Measurements from ENCODE around the gene PDE4C.
"Not testable (repeated sequence)": the region's sequence is repeated elsewhere in the genome, so short reads cannot be mapped to it uniquely, and the experiment has no call there.

Gene PDE4C

GRCh38 chr19:18221815-18222725 lies 4.2 kb downstream of the PDE4C start:
- Mint-ChIP-seq H3K9me3 (no peaks in the 10 kb centered on the region), H3K27me3 (peaks cover 66 to 70% of the 10 kb centered on the region in 2 donors), H3K4me3 (no peak overlapping the region), H3K27ac (no peak overlapping the region), H3K4me1 (peaks cover 34% of the 10 kb centered on the region in 2 donors), H3K36me3 (peaks cover 8 to 10% of the 10 kb centered on the region in 2 donors)
- no peak for DNase-seq
- ATAC-seq (replicated peaks), result no peak

GRCh38 chr19:18220632-18221275 lies 5.5 kb downstream of the PDE4C start:
- Mint-ChIP-seq H3K36me3 (peaks cover 8 to 10% of the 10 kb centered on the region in 2 donors), H3K27ac (no peak overlapping the region), H3K4me1 (peaks cover 27 to 28% of the 10 kb centered on the region in 2 donors), H3K27me3 (peaks cover 57 to 58% of the 10 kb centered on the region in 2 donors), H3K9me3 (no peaks in the 10 kb centered on the region), H3K4me3 (peak overlapping the region in 1 of 2 donors; percentile 32)
- DNase-seq (no peak), ATAC-seq (replicated peaks) (no peak)

- H3K27me3 Mint-ChIP-seq, result peaks cover 51 to 53% of the 10 kb centered on the region in 2 donors
- H3K4me1 Mint-ChIP-seq, result peaks cover 21 to 22% of the 10 kb centered on the region in 2 donors
- no peaks in the 10 kb centered on the region for H3K9me3 Mint-ChIP-seq
- no peak overlapping the region for H3K4me3 Mint-ChIP-seq
- DNase-seq (no peak), ATAC-seq (replicated peaks) (no peak)
- H3K27ac Mint-ChIP-seq, result no peak overlapping the region
- H3K36me3 Mint-ChIP-seq, result peaks cover 8 to 10% of the 10 kb centered on the region in 2 donors
These were observed 6.2 kb downstream of the PDE4C start for GRCh38 chr19:18219911-18220631.

- Mint-ChIP-seq H3K27ac (peak overlapping the region; percentile 31), H3K4me3 (no peak overlapping the region), H3K4me1 (peaks cover 7 to 9% of the 10 kb centered on the region in 2 donors), H3K9me3 (no peaks in the 10 kb centered on the region), H3K27me3 (peaks cover 36 to 44% of the 10 kb centered on the region in 2 donors), H3K36me3 (peaks cover 2% of the 10 kb centered on the region in 2 donors)
- DNase-seq (no peak), ATAC-seq (replicated peaks) (no peak)
These were observed 7.6 kb downstream of the PDE4C start for GRCh38 chr19:18218600-18218999.

- Mint-ChIP-seq H3K27me3 (peaks cover 32 to 41% of the 10 kb centered on the region in 2 donors), H3K27ac (no peak overlapping the region), H3K4me3 (no peak overlapping the region), H3K9me3 (no peaks in the 10 kb centered on the region), H3K4me1 (peaks cover 6 to 9% of the 10 kb centered on the region in 2 donors), H3K36me3 (no peaks in the 10 kb centered on the region)
- no peak for ATAC-seq (replicated peaks)
- DNase-seq, result no peak
These were observed 8.1 kb downstream of the PDE4C start for GRCh38 chr19:18218159-18218558.

GRCh38 chr19:18216789-18217188 lies 9.4 kb downstream of the PDE4C start:
- H3K4me3 Mint-ChIP-seq, result no peak overlapping the region

GRCh38 chr19:18214779-18215433 lies 11.3 kb downstream of the PDE4C start:
- H3K27me3 Mint-ChIP-seq, result peaks cover 24 to 30% of the 10 kb centered on the region in 2 donors
- no peak overlapping the region for H3K4me3 Mint-ChIP-seq
- no peak for ATAC-seq (replicated peaks)
- H3K9me3 Mint-ChIP-seq, result no peaks in the 10 kb centered on the region
- H3K36me3 Mint-ChIP-seq, result no peaks in the 10 kb centered on the region
- H3K4me1 Mint-ChIP-seq, result peaks cover 0 to 4% of the 10 kb centered on the region in 2 donors
- no peak for DNase-seq
- no peak overlapping the region for H3K27ac Mint-ChIP-seq

More at GRCh38 chr19:18216789-18217188, 9.4 kb downstream of the PDE4C start:
- H3K27ac Mint-ChIP-seq, result no peak overlapping the region
- DNase-seq, result no peak
- H3K4me1 Mint-ChIP-seq, result peaks cover 6 to 9% of the 10 kb centered on the region in 2 donors
- H3K36me3 Mint-ChIP-seq, result no peaks in the 10 kb centered on the region
- no peaks in the 10 kb centered on the region for H3K9me3 Mint-ChIP-seq
- no peak for ATAC-seq (replicated peaks)
- peaks cover 23 to 32% of the 10 kb centered on the region in 2 donors for H3K27me3 Mint-ChIP-seq

GRCh38 chr19:18211683-18212082 lies 14.6 kb downstream of the PDE4C start:
- Mint-ChIP-seq H3K4me1 (no peaks in the 10 kb centered on the region), H3K27me3 (peaks cover 30 to 33% of the 10 kb centered on the region in 2 donors), H3K36me3 (no peaks in the 10 kb centered on the region), H3K27ac (no peak overlapping the region), H3K4me3 (no peak overlapping the region), H3K9me3 (no peaks in the 10 kb centered on the region)
- DNase-seq, result no peak
- no peak for ATAC-seq (replicated peaks)

GRCh38 chr19:18209912-18210311 lies 16.3 kb downstream of the PDE4C start:
- not testable (repeated sequence) for H3K36me3 Mint-ChIP-seq; H3K4me1 Mint-ChIP-seq; DNase-seq; H3K4me3 Mint-ChIP-seq; H3K27ac Mint-ChIP-seq; ATAC-seq (replicated peaks); H3K9me3 Mint-ChIP-seq
- peaks cover 27 to 33% of the 10 kb centered on the region in 2 donors for H3K27me3 Mint-ChIP-seq

- H3K36me3 Mint-ChIP-seq, result no peaks in the 10 kb centered on the region
- no peak for ATAC-seq (replicated peaks)
- H3K4me1 Mint-ChIP-seq, result peaks cover 4 to 20% of the 10 kb centered on the region in 2 donors
- H3K27me3 Mint-ChIP-seq, result peaks cover 22 to 33% of the 10 kb centered on the region in 2 donors
- no peak for DNase-seq
- no peaks in the 10 kb centered on the region for H3K9me3 Mint-ChIP-seq
- no peak overlapping the region for H3K4me3 Mint-ChIP-seq
- H3K27ac Mint-ChIP-seq, result no peak overlapping the region
These were observed 17.9 kb downstream of the PDE4C start for GRCh38 chr19:18208098-18208951.

- no peak for DNase-seq
- Mint-ChIP-seq H3K27ac (no peak overlapping the region), H3K4me1 (peaks cover 14 to 35% of the 10 kb centered on the region in 2 donors), H3K4me3 (peak overlapping the region in 1 of 2 donors; percentile 94), H3K36me3 (peaks cover 9 to 11% of the 10 kb centered on the region in 2 donors), H3K27me3 (peaks cover 15 to 24% of the 10 kb centered on the region in 2 donors), H3K9me3 (no peaks in the 10 kb centered on the region)
- ATAC-seq (replicated peaks), result no peak
These were observed 20.2 kb downstream of the PDE4C start for GRCh38 chr19:18206018-18206417.

GRCh38 chr19:18205200-18205892 lies 20.9 kb downstream of the PDE4C start:
- Mint-ChIP-seq H3K27me3 (peaks cover 11 to 17% of the 10 kb centered on the region in 2 donors), H3K4me1 (peaks cover 14 to 35% of the 10 kb centered on the region in 2 donors), H3K4me3 (peak overlapping the region; percentile 88 to 94), H3K36me3 (peaks cover 10 to 12% of the 10 kb centered on the region in 2 donors), H3K9me3 (no peaks in the 10 kb centered on the region), H3K27ac (peak overlapping the region; percentile 94)
- peak; percentile 53 for DNase-seq
- ATAC-seq (replicated peaks), result peak; percentile 11 to 15
